K562 (cell line): ENCODE data around the gene PPM1H. TPM values are rescaled to one million over a fixed set of nuclear protein-coding genes. Genes with fewer than 3 reads are reported as not detected.
A peak's percentile ranks its signal among the peaks of the same experiment; 100 is the strongest.

Source experiments
- ATAC-seq: fragments of 200-7000 bp; cut with Tn5 transposase; 3 replicates; pipeline ENCODE4 v1.9.1; 2020; ENCODE audit warnings: moderate library complexity
- BruUV-seq: library from RNA; stranded (reverse); fragments of 400-500 nt; replicated peaks from 2 replicates; lab custom pipeline; 2021; lab: Mats Ljungman, UMichigan
- CTCF ChIA-PET: fragments of 300-600 bp; formaldehyde crosslinking; extraction: SDS; loops from one replicate; lab custom pipeline; 2021; ENCODE audit warnings: low intra/inter-chr PET ratio; lab: Yijun Ruan, JAX
- POLR2A ChIA-PET: fragments of 300-600, 350-650 bp; sonication (Branson Sonifier 250); formaldehyde crosslinking; extraction: SDS; loops from one replicate; lab custom pipeline; 2021; ENCODE audit warnings: antibody characterized with exemption, inconsistent platforms; lab: Yijun Ruan, JAX
- DNase-seq, 4 experiments: peaks; one replicate each; pipeline versions ENCODE4 v3.0.0 to v3.0.0-alpha.2; 2011 to 2018; ENCODE audit warnings: low spot score in 3 of 4, mixed read lengths in 3 of 4; ENCODE audit errors: extremely low read depth in 1 of 4
- FAIRE-seq: peaks from 2 replicates; lab custom pipeline; 2011; peaks lifted over from hg19 to GRCh38; lab: Jason Lieb, UNC
- H2AFZ ChIP-seq: 2 replicates; pipeline ENCODE4 v1.6.0; 2011; ENCODE audit warnings: low read depth, low read length, control low read depth, inconsistent platforms
- H3K27ac ChIP-seq: fragments of 200-600 bp; 3 replicates; pipeline ENCODE4 v1.8.0; 2011; ENCODE audit warnings: low read depth, mild to moderate bottlenecking, control low read depth, inconsistent platforms, low read length, moderate library complexity, mixed read lengths; ENCODE audit errors: extremely low read depth
- H3K27me3 ChIP-seq, 2 experiments: fragments of 300-600 bp in 1 of 2; 2 replicates in 1 of 2; 3 replicates in 1 of 2; pipeline versions ENCODE4 v1.6.0 to v1.8.0; 2011; ENCODE audit warnings: inconsistent platforms in 2 of 2, low read length in 2 of 2, mild to moderate bottlenecking in 1 of 2, mixed read lengths in 1 of 2, moderate library complexity in 1 of 2; ENCODE audit not compliant: control insufficient read depth in 2 of 2, insufficient read depth in 2 of 2
- H3K36me3 ChIP-seq: fragments of 300-600 bp; 3 replicates; pipeline ENCODE4 v1.8.0; 2011; ENCODE audit warnings: mild to moderate bottlenecking, low read length, inconsistent platforms; ENCODE audit not compliant: control insufficient read depth, insufficient read depth
- H3K4me1 ChIP-seq, 2 experiments: fragments of 200-600 bp in 1 of 2; replicated peaks in 1 of 2; 2 replicates in 1 of 2; 3 replicates in 1 of 2; pipeline versions ENCODE4 v1.5.1 to v1.8.0; 2011; ENCODE audit warnings: inconsistent platforms in 2 of 2, low read length in 2 of 2, mild to moderate bottlenecking in 1 of 2, mixed read lengths in 1 of 2, moderate library complexity in 1 of 2; ENCODE audit not compliant: control insufficient read depth in 2 of 2, insufficient read depth in 2 of 2
- H3K4me2 ChIP-seq: 2 replicates; pipeline ENCODE4 v1.6.1; 2011; ENCODE audit warnings: low read length, control low read depth, inconsistent platforms, mixed read lengths; ENCODE audit not compliant: insufficient read depth
- H3K4me3 ChIP-seq: fragments of 200-600 bp; sonication (generic), shearing (Covaris generic); 2 replicates; pipeline ENCODE4 v1.5.1; 2016; ENCODE audit warnings: control low read depth, inconsistent platforms
- H3K79me2 ChIP-seq: fragments of 200-600 bp; 3 replicates; pipeline ENCODE4 v1.8.0; 2011; ENCODE audit warnings: low read length, inconsistent platforms; ENCODE audit not compliant: control insufficient read depth, insufficient read depth
- H3K9ac ChIP-seq, 2 experiments: 2 replicates each; pipeline versions ENCODE4 v1.6.0 to v1.6.1; 2011; ENCODE audit warnings: low read depth in 2 of 2, low read length in 2 of 2, control low read depth in 1 of 2, inconsistent platforms in 1 of 2, mild to moderate bottlenecking in 1 of 2, mixed read lengths in 1 of 2; ENCODE audit not compliant: insufficient read depth in 1 of 2
- H3K9me1 ChIP-seq: one replicate; pipeline ENCODE4 v1.6.0; 2011; ENCODE audit warnings: inconsistent platforms, mild to moderate bottlenecking, low read length, moderate library complexity; ENCODE audit not compliant: control insufficient read depth, insufficient read depth
- H3K9me3 ChIP-seq: replicated peaks from 2 replicates; pipeline ENCODE4 v1.5.1; 2011; ENCODE audit warnings: low read depth, low read length, inconsistent platforms; ENCODE audit not compliant: control insufficient read depth, insufficient read depth
- H4K20me1 ChIP-seq: replicated peaks from 2 replicates; pipeline ENCODE4 v1.6.1; 2011; ENCODE audit warnings: low read length, inconsistent platforms, mixed read lengths; ENCODE audit not compliant: control insufficient read depth, insufficient read depth
- BCOR ChIP-seq: fragments of 450-650 bp; IDR thresholded peaks from 2 replicates; pipeline ENCODE4 v1.6.1; 2016
- CTBP1 ChIP-seq: fragments of 450-650 bp; IDR thresholded peaks from 2 replicates; pipeline ENCODE4 v1.6.1; 2016; ENCODE audit warnings: borderline replicate concordance
- FOXM1 ChIP-seq, 2 experiments: fragments of 450-650 bp in 1 of 2; sonication (generic) in 1 of 2; formaldehyde crosslinking in 1 of 2; IDR thresholded peaks; 2 replicates each; pipeline versions ENCODE4 v1.6.1 to v1.9.0; 2017 to 2022; ENCODE audit warnings: low read depth in 2 of 2, mild to moderate bottlenecking in 2 of 2, missing genetic modification reagents in 1 of 2, moderate library complexity in 1 of 2
- MLX ChIP-seq, 2 experiments: fragments of 450-650 bp in 1 of 2; sonication (generic) in 1 of 2; formaldehyde crosslinking; conservative IDR thresholded peaks; 2 replicates each; pipeline versions ENCODE4 v1.4.0 to v1.8.1; 2020 to 2022; ENCODE audit warnings: mild to moderate bottlenecking in 1 of 2, missing genetic modification reagents in 1 of 2
- RCOR1 ChIP-seq, 2 experiments: IDR thresholded peaks; 2 replicates each; pipeline ENCODE4 v1.6.1; 2012; ENCODE audit warnings: low read depth in 2 of 2, low read length in 2 of 2, borderline replicate concordance in 1 of 2, improper control_type of control experiment in 1 of 2
- SIRT6 ChIP-seq: IDR thresholded peaks from one replicate; pipeline ENCODE4 v1.6.1; 2012; ENCODE audit warnings: low read depth, mild to moderate bottlenecking, control low read depth, inconsistent platforms, low read length, moderate library complexity
- SMARCA4 ChIP-seq: fragments of 450-650 bp; IDR thresholded peaks from 2 replicates; pipeline ENCODE4 v1.6.1; 2016
- TEAD4 ChIP-seq, 2 experiments: sonication (generic) in 1 of 2; formaldehyde crosslinking in 1 of 2; IDR thresholded peaks; 2 replicates each; pipeline versions ENCODE4 v1.6.1 to v1.8.0; 2012 to 2022; ENCODE audit warnings: borderline replicate concordance in 1 of 2, inconsistent platforms in 1 of 2, low read length in 1 of 2, mild to moderate bottlenecking in 1 of 2, missing genetic modification reagents in 1 of 2
- ZFP91 ChIP-seq: sonication (generic); formaldehyde crosslinking; IDR thresholded peaks from 2 replicates; pipeline ENCODE4 v1.8.0; 2022; ENCODE audit warnings: mild to moderate bottlenecking, missing genetic modification reagents
- ZNF445 ChIP-seq: fragments of 250-450 bp; sonication (Bioruptor Pico); IDR thresholded peaks from 2 replicates; pipeline ENCODE4 v1.4.0; 2020; ENCODE audit warnings: low read depth, mild to moderate bottlenecking, moderate library complexity
- ZNF589 ChIP-seq: fragments of 200-800 bp; sonication (Bioruptor generic); IDR thresholded peaks from 2 replicates; pipeline ENCODE4 v1.6.1; 2016; ENCODE audit warnings: low read depth, missing genetic modification characterization, missing compliant biosample characterization
- ZZZ3 ChIP-seq: fragments of 450-650 bp; IDR thresholded peaks from 2 replicates; pipeline ENCODE4 v1.6.1; 2016; ENCODE audit warnings: antibody characterized with exemption, mild to moderate bottlenecking, moderate library complexity
- WGBS: fragments of 100-300 bp; shearing (Covaris generic); methylation state at CpG from one replicate; pipeline ENCODE4 v1.1.6; 2016; ENCODE audit warnings: low coverage, mixed read lengths; ENCODE audit not compliant: insufficient coverage; ENCODE audit errors: missing lambda C conversion rate; 5-methylcytosine and 5-hydroxymethylcytosine counted together
- in situ Hi-C: fragments of 300-500 bp; cut with MboI; formaldehyde crosslinking; loops from 4 replicates; pipeline ENCODE4 v1.15.0; 2018; ENCODE audit warnings: inconsistent platforms, mixed read lengths
- intact Hi-C: fragments of 100-400 bp; cut with micrococcal nuclease; formaldehyde crosslinking; loops from 2 replicates; pipeline ENCODE4 v1.14.2; 2022
- polyA plus RNA-seq, 8 experiments: library from polyadenylated mRNA; depleted of rRNA in 4 of 8; stranded (reverse) in 5 of 8; unstranded in 3 of 8; fragments of >200 nt; fragmentation: Nextera tagmentation in 2 of 8; fragmentation: Illumina TruSeq in 1 of 8; extraction: Ambion mirVana in 2 of 8; extraction: Trizol in 1 of 8; gene quantifications; 2 replicates each; pipeline versions ENCODE4 v1.2.1 to v1.2.3, GENCODE V29; 2011 to 2014; ENCODE audit warnings: inconsistent platforms in 1 of 8, missing spikeins in 1 of 8
- total RNA-seq, 7 experiments: library from RNA; depleted of rRNA in 6 of 7; stranded (reverse); fragments of >200 nt in 6 of 7; fragmentation: Illumina TruSeq in 2 of 7; extraction: Trizol in 2 of 7; gene quantifications; 2 replicates each; pipeline versions ENCODE4 v1.2.1 to v1.2.3, GENCODE V29; 2011 to 2021; ENCODE audit warnings: low replicate concordance in 1 of 7

PPM1H gene
- total and polyA plus RNA-seq, 9 of the 15 experiments (the other 6 are each of a cell fraction or from before 2014, with no cell fraction given): 5.3 to 29.3 (median 11.3) TPM

DNA sequence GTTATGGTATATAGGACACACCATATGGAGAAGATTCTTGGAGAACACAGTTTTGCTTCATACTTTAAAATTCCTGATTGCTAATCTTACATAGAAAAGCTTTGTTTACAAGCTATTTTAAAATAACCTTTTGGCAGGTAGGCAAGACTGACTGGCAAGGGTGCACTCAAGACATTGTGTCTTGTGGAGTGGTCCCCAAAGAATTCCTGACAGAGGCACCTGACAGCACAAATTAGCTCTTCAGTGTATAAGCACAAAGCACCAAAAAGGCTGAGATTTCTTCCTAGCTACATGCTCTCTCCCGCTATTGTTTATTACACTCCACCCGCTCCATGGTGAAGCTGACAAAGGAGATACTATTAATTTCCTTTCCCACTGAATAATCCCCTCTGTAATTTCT lies 329.0 kb downstream of the PPM1H start (continued):
- no peak for TF ChIP-seq ZNF589 (CRISPR knock-in tag)
- TF ChIP-seq MLX (CRISPR knock-in tag; conservative IDR thresholded peaks at IDR 0.05): no peak
- no peak for TF ChIP-seq BCOR
- no peak for TF ChIP-seq FOXM1 (IDR thresholded peaks at IDR 0.05; ENCODE audit: low read depth)
- no peak for TF ChIP-seq FOXM1 (CRISPR knock-in tag; IDR thresholded peaks at IDR 0.05; ENCODE audit: low read depth)

DNA sequence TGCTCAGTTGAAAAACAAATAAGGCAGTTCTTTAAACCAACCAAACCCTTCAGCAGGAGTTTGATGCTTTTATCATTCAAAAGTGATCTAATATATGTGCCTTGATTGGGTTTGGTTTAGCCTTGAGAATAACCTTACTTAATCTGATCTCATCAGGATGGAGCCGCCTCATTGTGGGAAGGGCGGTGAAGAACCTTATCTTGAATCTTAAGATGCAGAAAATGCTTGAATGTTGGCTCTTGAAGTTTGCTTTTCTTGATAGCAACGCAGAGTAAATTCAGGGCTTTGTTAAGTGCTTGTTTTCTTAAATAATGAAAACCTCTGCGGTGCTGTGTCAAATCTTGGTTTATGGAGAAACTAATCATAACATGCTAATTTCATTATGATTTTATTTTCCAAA lies 330.1 kb downstream of the PPM1H start:
- BruUV-seq: no TSS peak
- Histone ChIP-seq H3K4me3 (peak overlapping the region; percentile 73; the same call in 1 of the 2 replicates), H3K9ac (peak overlapping the region in 1 of 2 experiments; percentile 98; a peak in 1 of 4 replicates), H3K27ac (no peak overlapping the region), H3K79me2 (peaks cover 33% of the 10 kb centered on the region), H3K27me3 (no peaks in the 10 kb centered on the region), H3K4me1 (peaks cover 17% of the 10 kb centered on the region in 2 experiments; a peak in 4 of 5 replicates), H3K9me1 (no peaks in the 10 kb centered on the region), H3K4me2 (peak overlapping the region; percentile 86; the same call in 1 of the 2 replicates), H2AFZ (no peak overlapping the region), H3K9me3 (no peaks in the 10 kb centered on the region), H3K36me3 (peaks cover 2% of the 10 kb centered on the region; the same call in 1 of the 3 replicates), H4K20me1 (no peaks in the 10 kb centered on the region)
- POLR2A ChIA-PET: no interaction called here
- ATAC-seq (no peak), DNase-seq (peak; percentile 26 to 51 (median 32)), FAIRE-seq (no peak)
- CTCF ChIA-PET: no interaction called here
- 5% methylated on average over 4 of the region's 4 CpGs for WGBS
- in situ Hi-C loops: no loop called here
- intact Hi-C loops: loop anchor here (10.0 kb wide), 1 partner anchor 340 kb away; the partner anchor contains the start of gene USP15
- TF ChIP-seq ZZZ3: no peak
- peak; percentile 59; the same call in 1 of the 2 replicates for TF ChIP-seq SMARCA4
- no peak for TF ChIP-seq ZNF445 (CRISPR knock-in tag)
- TF ChIP-seq CTBP1: peak; percentile 30; the same call in 1 of the 2 replicates
- TF ChIP-seq ZFP91: no peak
- TF ChIP-seq RCOR1 (IDR thresholded peaks at IDR 0.05; ENCODE audit: borderline replicate concordance in 1 of 2, low read depth in 2 of 2, low read length in 2 of 2): peak in 1 of 2 experiments; percentile 72; a peak in 1 of 4 replicates
- TF ChIP-seq SIRT6: no peak
- peak; percentile 32; the same call in 1 of the 2 replicates for TF ChIP-seq TEAD4 (IDR thresholded peaks at IDR 0.05; ENCODE audit: low read length)
- TF ChIP-seq TEAD4 (CRISPR knock-in tag; IDR thresholded peaks at IDR 0.05; ENCODE audit: borderline replicate concordance): no peak
